ENCODE data around the gene LEF1. TPM values are rescaled to one million over a fixed set of nuclear protein-coding genes. Genes with fewer than 3 reads are reported as not detected.

LEF1 gene
- total RNA-seq, 1 donor from 2014 or later = 19.4 TPM

GRCh38 chr4:108005807-108006206 lies 162.9 kb downstream of the LEF1 start:
- Histone ChIP-seq H2AFZ (replicated peaks) (no peak overlapping the region), H3K4me3 (no peak overlapping the region), H3K27me3 (no peaks in the 10 kb centered on the region), H3K4me1 (no peaks in the 10 kb centered on the region), H3K27ac (no peak overlapping the region), H3K9ac (no peak overlapping the region), H3F3A (ENCODE audit: low read depth) (no peaks in the 10 kb centered on the region), H3K9me3 (ENCODE audit: low read depth) (peaks cover 6% of the 10 kb centered on the region), H3K79me2 (ENCODE audit: low read depth) (peaks cover 20% of the 10 kb centered on the region), H3K4me2 (no peak overlapping the region), H4K20me1 (ENCODE audit: low read depth) (no peaks in the 10 kb centered on the region), H3K36me3 (peaks cover 9% of the 10 kb centered on the region)
- Mint-ChIP-seq H3K27me3 (ENCODE audit: insufficient read depth, low read depth) (peaks cover 3% of the 10 kb centered on the region), H3K4me3 (no peak overlapping the region), H3K9me3 (peaks cover 16% of the 10 kb centered on the region), H3K4me1 (peaks cover 10% of the 10 kb centered on the region), H3K36me3 (peaks cover 52% of the 10 kb centered on the region), H3K27ac (no peak overlapping the region)
- no peak for DNase-seq (ENCODE audit: low spot score)
- TF ChIP-seq, protein P1, sequence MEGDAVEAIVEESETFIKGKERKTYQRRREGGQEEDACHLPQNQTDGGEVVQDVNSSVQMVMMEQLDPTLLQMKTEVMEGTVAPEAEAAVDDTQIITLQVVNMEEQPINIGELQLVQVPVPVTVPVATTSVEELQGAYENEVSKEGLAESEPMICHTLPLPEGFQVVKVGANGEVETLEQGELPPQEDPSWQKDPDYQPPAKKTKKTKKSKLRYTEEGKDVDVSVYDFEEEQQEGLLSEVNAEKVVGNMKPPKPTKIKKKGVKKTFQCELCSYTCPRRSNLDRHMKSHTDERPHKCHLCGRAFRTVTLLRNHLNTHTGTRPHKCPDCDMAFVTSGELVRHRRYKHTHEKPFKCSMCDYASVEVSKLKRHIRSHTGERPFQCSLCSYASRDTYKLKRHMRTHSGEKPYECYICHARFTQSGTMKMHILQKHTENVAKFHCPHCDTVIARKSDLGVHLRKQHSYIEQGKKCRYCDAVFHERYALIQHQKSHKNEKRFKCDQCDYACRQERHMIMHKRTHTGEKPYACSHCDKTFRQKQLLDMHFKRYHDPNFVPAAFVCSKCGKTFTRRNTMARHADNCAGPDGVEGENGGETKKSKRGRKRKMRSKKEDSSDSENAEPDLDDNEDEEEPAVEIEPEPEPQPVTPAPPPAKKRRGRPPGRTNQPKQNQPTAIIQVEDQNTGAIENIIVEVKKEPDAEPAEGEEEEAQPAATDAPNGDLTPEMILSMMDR (IDR thresholded peaks at IDR 0.05) = no peak
- TF ChIP-seq EZH2 (IDR thresholded peaks at IDR 0.05) = no peak
- no peak for TF ChIP-seq EZH2phosphoT487 (IDR thresholded peaks at IDR 0.05)

GRCh38 chr4:108004646-108005045 lies 164.1 kb downstream of the LEF1 start:
- no peaks in the 10 kb centered on the region for H3F3A ChIP-seq (ENCODE audit: low read depth)
- H3K27ac ChIP-seq = no peak overlapping the region
- peaks cover 58% of the 10 kb centered on the region for H3K36me3 Mint-ChIP-seq
- H3K36me3 ChIP-seq = no peaks in the 10 kb centered on the region
- no peak overlapping the region for H3K4me2 ChIP-seq
- no peaks in the 10 kb centered on the region for H3K4me1 ChIP-seq
- peaks cover 10% of the 10 kb centered on the region for H3K4me1 Mint-ChIP-seq
- no peaks in the 10 kb centered on the region for H3K27me3 ChIP-seq
- H2AFZ ChIP-seq (replicated peaks) = no peak overlapping the region
- no peak overlapping the region for H3K4me3 Mint-ChIP-seq
- DNase-seq (ENCODE audit: low spot score) = no peak
- peaks cover 3% of the 10 kb centered on the region for H3K27me3 Mint-ChIP-seq (ENCODE audit: insufficient read depth, low read depth)
- H3K9ac ChIP-seq = no peak overlapping the region
- H3K79me2 ChIP-seq (ENCODE audit: low read depth) = peaks cover 20% of the 10 kb centered on the region
- TF ChIP-seq EZH2phosphoT487 (IDR thresholded peaks at IDR 0.05) = no peak
- no peak overlapping the region for H3K27ac Mint-ChIP-seq
- peaks cover 6% of the 10 kb centered on the region for H3K9me3 ChIP-seq (ENCODE audit: low read depth)
- H3K4me3 ChIP-seq = no peak overlapping the region
- H4K20me1 ChIP-seq (ENCODE audit: low read depth) = no peaks in the 10 kb centered on the region
- H3K9me3 Mint-ChIP-seq = peaks cover 16% of the 10 kb centered on the region

- Histone ChIP-seq H3K27ac (no peak overlapping the region), H3K4me1 (no peaks in the 10 kb centered on the region), H3K4me3 (no peak overlapping the region), H3F3A (ENCODE audit: low read depth) (no peaks in the 10 kb centered on the region), H4K20me1 (ENCODE audit: low read depth) (no peaks in the 10 kb centered on the region), H2AFZ (replicated peaks) (no peak overlapping the region), H3K36me3 (no peaks in the 10 kb centered on the region), H3K9ac (no peak overlapping the region), H3K79me2 (ENCODE audit: low read depth) (peaks cover 20% of the 10 kb centered on the region), H3K4me2 (no peak overlapping the region), H3K9me3 (ENCODE audit: low read depth) (peaks cover 3% of the 10 kb centered on the region), H3K27me3 (no peaks in the 10 kb centered on the region)
- Mint-ChIP-seq H3K27me3 (ENCODE audit: insufficient read depth, low read depth) (peaks cover 3% of the 10 kb centered on the region), H3K4me1 (peaks cover 10% of the 10 kb centered on the region), H3K4me3 (no peak overlapping the region), H3K27ac (peak overlapping the region; percentile 21), H3K36me3 (peaks cover 61% of the 10 kb centered on the region), H3K9me3 (peaks cover 16% of the 10 kb centered on the region)
- no peak for TF ChIP-seq EZH2 (IDR thresholded peaks at IDR 0.05)
- TF ChIP-seq, protein P1 (IDR thresholded peaks at IDR 0.05) = no peak
- TF ChIP-seq EZH2phosphoT487 (IDR thresholded peaks at IDR 0.05) = no peak
- no peak for DNase-seq (ENCODE audit: low spot score)
Measured at GRCh38 chr4:108003982-108004515, 164.7 kb downstream of the LEF1 start.

DNA sequence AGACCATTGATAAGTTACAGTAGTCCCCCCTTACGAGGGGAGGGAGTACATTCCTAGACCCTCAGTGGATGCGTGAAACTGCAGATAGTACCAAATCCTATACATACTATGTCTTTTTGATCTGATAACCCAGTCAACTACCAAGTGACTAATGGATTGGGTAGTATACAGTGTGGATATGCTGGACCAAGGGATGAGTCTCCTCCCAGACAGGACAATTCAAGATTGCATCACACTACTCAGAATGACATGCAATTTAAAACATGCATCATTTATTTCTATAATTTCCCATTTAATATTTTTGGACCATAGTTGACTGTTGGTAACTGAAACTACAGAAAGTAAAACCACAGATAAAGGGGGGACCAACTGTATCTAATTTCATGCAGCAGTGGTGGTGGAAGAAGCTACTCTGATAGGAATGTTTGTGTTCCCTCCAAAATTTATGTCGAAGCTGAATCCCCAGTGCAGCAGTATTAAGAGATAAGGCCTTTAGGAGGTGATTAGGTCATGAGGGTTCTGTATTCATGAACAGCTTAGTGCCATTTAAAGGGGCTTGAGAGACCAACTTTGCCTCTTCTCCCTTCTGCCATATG lies 167.1 kb downstream of the LEF1 start:
- Histone ChIP-seq H3K9ac (no peak overlapping the region), H2AFZ (replicated peaks) (no peak overlapping the region), H3K27ac (no peak overlapping the region), H3K27me3 (no peaks in the 10 kb centered on the region), H3K4me3 (no peak overlapping the region), H3K4me1 (no peaks in the 10 kb centered on the region), H3K9me3 (ENCODE audit: low read depth) (peaks cover 3% of the 10 kb centered on the region), H3K36me3 (no peaks in the 10 kb centered on the region), H3K4me2 (no peak overlapping the region), H4K20me1 (ENCODE audit: low read depth) (no peaks in the 10 kb centered on the region), H3K79me2 (ENCODE audit: low read depth) (peaks cover 6% of the 10 kb centered on the region), H3F3A (ENCODE audit: low read depth) (no peaks in the 10 kb centered on the region)
- Mint-ChIP-seq H3K4me1 (peaks cover 10% of the 10 kb centered on the region), H3K36me3 (peaks cover 73% of the 10 kb centered on the region), H3K27me3 (ENCODE audit: insufficient read depth, low read depth) (peaks cover 3% of the 10 kb centered on the region), H3K27ac (no peak overlapping the region), H3K4me3 (no peak overlapping the region), H3K9me3 (peaks cover 16% of the 10 kb centered on the region)
- DNase-seq (ENCODE audit: low spot score) = no peak
- TF ChIP-seq EZH2 (IDR thresholded peaks at IDR 0.05) = no peak
- TF ChIP-seq, protein P1 (IDR thresholded peaks at IDR 0.05) = no peak
- TF ChIP-seq EZH2phosphoT487 (IDR thresholded peaks at IDR 0.05) = no peak

All from neural progenitor cell (in vitro differentiated cells).